GM12874 (cell line): ENCODE data around the gene KRT8.

Source experiments
- CTCF ChIP-seq: IDR thresholded peaks from 2 replicates; pipeline ENCODE4 v1.5.1; 2011; ENCODE audit warnings: low read depth, mild to moderate bottlenecking, control low read depth, low read length, moderate library complexity; ENCODE audit not compliant: insufficient read depth

The KRT8 gene

GRCh38 chr12:52942901-52943181, 38.0 kb upstream of the KRT8 start:
- no peak for TF ChIP-seq CTCF

DNA sequence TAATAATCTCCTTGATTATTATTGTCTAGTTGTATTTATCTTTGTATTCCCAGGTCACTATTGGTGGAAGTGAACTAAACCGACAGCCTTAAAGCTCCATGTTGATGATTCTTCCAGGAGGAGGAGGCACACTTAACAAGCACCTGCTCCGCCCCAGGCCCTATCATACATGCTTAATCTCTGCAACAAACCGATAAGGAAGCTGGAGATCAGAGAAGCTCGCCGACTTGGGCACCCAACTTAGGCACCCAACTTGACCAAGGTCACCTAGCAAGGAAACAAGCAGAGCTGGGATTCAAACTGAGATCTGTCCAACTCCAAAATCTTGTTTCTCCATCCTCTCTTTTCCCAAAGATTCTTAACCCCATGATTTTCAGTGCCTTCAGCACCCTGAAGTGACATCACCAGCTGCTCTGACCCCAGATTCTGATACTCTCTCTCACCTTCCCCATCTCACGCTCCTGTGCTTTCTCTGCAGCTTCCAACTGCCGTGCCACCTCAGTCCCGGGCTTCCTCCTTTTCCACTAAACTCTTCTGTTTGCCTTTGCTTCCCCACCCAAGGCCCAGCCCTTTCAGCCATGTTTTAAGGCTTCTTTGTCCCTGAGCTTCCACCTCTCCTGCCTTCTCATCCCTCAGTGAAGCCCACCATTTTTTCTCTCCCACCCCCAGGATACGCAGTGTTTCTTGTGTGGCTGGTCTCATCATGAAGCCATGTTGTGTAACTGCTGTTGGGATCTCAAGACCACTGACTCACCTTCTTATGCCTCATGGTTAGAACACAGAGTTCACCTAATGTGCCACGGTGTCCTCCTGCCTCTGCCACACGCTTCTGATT, 37.4 kb upstream of the KRT8 start:
- TF ChIP-seq CTCF = no peak

DNA sequence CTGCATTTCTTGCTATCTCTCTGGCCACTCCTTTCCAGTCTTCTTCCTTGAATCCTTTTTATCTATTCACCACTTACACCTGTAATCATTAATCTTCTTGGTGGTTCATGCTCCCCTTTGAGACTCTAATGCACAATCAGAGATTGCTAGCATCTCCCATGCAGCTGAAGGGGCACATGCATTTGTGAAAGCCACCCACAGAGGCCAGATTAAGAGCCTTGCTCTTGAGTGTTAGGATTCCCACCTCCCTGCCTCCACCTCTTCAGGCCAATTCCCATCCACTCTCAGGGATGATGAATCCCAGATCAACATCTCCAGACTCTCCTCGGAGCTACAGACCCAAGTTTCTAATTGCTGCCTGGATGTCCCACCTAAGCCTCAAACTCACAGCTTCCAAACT, 24.7 kb upstream of the KRT8 start:
- TF ChIP-seq CTCF = no peak

DNA sequence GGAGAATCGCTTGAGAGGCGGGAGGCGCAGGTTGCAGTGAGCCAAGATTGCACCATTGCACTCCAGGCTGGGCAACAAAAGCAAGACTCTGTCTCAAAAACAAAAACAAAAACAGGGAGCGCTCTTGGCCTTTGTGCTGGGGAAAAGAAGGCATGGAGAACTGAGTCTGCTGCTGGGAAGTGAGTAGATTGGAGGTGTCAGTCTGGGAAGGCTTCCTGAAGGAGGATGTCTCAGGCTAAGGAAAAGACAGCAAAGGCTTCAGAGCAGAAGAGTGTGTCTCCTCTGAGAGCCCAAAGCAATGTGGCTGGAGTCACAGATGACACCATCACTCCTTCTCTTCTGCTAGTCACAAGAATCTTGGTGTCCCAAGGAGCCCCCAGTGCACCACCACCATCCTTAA, 23.1 kb upstream of the KRT8 start:
- TF ChIP-seq CTCF = no peak

DNA sequence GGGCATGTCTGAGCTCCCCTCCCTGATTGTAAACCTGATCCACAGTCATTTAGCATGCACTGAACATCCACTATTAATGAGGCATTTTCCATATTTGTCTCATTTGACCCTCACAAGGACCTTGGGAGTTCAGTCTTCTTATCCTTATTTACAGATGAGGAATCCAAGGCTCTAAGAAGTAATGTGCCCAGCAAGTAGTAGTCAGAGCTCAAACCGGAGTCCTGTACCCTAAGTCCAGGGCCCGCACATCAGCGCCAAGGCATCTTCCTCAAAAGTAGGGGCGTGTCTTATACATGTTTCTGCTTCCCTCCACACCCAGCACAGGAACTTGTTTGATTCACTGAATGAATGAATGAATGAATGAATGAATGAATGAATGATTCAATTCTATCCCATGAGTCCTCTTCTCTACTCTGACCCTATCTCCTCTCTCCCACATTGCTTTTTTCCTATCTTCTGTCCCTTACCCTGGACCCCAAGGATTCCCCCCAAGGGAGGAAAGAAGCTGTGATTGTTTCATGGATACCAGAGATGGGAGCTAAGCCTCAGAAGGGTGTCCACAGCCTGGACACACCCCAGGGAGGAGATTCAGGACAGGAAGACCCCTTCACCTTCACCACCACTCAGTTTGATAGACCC, 21.8 kb upstream of the KRT8 start:
- no peak for TF ChIP-seq CTCF

DNA sequence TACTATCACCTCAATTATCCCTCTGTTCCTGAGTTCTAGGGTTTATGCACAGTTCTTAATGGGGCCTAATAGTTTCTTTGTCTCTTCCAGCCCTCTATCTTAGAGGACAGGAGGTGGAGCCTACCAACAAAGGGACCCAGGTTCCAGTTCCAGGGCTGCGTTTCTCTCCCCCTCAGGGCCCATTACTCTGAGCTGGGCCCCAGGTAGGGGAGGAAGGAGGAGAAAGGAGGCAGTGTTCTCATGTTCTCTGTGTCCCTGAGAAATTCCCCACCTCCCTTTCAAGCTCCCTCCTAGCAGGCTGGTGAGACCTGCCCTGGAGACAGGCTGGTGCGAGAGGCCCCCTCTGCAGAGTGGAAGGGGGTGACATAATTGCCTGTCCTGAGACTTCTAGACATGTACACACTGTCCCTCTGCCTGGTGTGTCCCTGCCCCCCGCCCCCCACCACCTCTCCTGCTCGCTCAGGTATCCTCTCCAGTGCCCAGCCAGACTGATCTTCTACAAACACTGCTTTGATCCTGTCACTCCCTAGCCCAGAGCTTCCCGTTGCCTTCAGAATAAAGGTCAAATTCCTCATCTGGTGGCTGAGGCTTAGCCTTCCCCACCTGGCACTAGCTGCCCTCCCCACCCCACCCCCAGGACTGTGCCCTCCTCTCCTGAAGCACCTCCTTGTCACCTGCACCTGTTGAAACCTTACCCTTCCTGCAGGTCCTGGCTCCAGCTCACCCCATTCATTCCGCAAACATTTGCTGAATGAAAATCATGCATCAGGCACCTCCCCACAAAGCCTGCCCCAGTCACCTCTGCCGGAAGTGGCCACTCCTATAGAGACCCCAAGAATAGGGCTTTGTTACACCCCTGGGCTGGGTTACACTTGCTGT, 21.1 kb upstream of the KRT8 start:
- no peak for TF ChIP-seq CTCF
